B cell (primary cell): ENCODE results near the gene BSND.

Source experiments
- CTCF ChIP-seq: fragments of 200-600 bp; IDR thresholded peaks from one replicate; pipeline ENCODE4 v1.8.0; 2022; ENCODE audit warnings: antibody characterized with exemption, mild to moderate bottlenecking
- EZH2 ChIP-seq: IDR thresholded peaks from 2 replicates; pipeline ENCODE4 v1.6.1; 2012; ENCODE audit warnings: borderline replicate concordance, low read depth, mild to moderate bottlenecking, moderate library complexity, low read length; ENCODE audit not compliant: insufficient read depth, poor library complexity, severe bottlenecking

GRCh38 chr1:54962612-54963395 is 35.9 kb upstream of the BSND start:
- TF ChIP-seq CTCF, result no peak
- TF ChIP-seq EZH2, result no peak
